Stimulated activated CD8-positive, alpha-beta memory T cell treated with anti-CD3 and anti-CD28 coated beads, Interleukin-7, amount 100 ng/mL, for 1 hour (primary cell): ENCODE data around the gene RPS6KA6.
"Not testable (repeated sequence)": the region's sequence is repeated elsewhere in the genome, so short reads cannot be mapped to it uniquely, and the experiment has no call there.

ENCODE experiments used
- DNase-seq, 2 donors: peaks; one replicate each; pipeline ENCODE4 v3.0.0-alpha.2; 2020; ENCODE audit warnings: low read depth in 2 of 2

Gene RPS6KA6

DNA sequence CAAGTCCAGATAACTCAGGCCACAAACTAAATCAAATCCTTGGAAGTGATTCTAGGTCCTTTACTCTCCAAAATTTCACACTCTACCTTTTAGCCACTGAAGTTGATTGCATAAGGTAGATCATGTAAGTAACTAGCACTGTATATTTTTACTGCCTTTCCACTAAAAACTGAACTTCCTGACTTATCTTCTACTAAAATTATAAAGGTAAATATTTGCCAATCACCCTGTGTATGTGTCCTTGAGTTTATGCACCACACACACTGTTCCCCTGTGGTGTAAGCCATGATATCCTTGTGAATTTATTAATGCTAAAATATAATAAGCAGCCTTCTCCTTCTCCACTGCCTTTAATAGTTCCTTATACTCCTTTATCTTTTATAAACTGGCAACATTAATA lies 25.6 kb downstream of the RPS6KA6 start:
- no peak for DNase-seq

DNA sequence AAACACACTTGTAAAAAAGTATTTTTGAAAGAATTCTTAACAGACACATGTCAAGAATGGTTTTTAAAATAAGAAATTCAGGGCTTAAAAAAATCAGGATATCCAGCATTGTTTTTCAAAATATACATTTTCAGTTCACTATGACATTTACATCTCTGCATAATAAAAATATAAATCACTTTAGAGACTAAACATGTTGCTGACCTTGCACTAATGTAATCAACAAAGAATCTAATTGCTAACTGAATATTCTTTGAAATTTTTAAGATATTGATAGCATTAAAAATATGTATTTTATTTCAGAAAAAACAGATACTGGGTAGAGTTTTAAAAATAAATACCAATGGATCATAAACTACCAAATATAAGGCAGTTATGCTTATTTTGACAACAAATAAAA lies 26.4 kb downstream of the RPS6KA6 start:
- DNase-seq: no peak

DNA sequence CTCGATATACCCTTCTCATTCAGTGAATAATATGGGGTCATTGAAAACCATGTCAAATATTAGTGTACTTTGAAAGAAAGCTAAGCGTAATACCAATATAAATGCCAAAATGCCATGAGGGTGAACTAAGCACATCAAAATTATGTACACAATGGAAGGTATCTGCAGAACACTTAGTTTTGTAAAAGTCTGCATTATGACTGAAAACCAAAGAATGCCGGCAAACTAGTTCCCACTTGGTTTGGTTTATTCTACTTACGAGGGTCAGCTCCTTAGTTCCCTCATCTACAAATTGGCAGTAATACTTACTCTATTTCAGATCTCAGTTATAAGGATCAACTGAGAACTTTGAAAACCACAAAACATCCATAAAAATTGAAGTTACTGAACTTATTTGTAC lies 27.3 kb downstream of the RPS6KA6 start:
- no peak for DNase-seq

DNA sequence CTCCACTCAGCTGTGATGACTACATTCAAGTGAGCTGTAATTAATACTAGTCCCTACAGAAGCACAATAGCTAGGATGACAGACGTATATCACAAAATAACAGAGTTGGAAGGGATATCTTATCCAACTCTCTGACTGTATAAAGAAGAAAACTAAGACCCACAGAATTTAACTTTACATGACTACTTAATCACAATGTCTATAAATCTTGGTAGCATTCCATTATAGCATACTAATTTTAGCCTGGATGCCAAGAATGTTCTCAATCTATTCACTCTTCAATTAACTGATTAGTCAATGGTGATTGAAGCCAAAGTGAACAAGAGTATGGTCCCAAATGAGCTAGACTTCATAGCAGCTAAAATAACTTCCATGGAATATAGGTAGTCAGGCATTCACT lies 31.2 kb downstream of the RPS6KA6 start:
- no peak for DNase-seq

DNA sequence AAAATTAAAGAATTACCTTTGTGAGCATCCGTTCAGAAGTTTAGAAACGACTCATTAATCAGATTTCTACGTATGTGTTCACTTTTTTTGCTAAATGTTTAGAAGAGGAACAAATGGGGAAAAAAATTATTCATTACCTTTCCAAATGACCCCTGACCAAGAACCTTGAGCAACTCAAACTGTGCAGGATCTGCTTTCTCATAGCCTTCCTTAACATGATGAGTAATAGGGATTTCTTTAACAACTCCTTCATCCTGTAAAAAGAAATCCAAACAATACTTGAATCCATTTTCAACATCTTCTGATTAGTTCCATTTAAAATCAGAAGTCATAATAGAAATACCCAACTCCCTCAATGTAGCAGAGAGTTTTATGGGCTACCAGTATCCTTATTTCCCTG lies 32.1 kb downstream of the RPS6KA6 start:
- no peak for DNase-seq

DNA sequence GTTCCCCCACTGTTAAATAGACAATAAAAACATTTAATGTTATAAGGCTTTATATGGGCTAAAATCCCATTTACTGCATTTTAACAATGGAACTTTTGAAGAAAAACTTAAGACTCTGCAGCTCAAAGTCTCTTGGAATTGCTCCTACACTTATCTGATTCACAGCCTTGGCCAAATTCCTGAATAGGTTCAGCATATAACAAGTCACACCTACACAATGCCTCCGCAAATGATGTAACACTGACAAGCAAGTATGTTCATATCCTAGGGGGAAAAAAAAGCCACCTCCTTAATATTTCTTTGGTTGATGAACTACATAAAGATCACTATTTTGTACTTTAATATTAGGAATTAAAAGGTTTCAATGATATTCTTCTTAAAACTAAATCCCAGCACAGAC lies 34.5 kb downstream of the RPS6KA6 start:
- no peak for DNase-seq

DNA sequence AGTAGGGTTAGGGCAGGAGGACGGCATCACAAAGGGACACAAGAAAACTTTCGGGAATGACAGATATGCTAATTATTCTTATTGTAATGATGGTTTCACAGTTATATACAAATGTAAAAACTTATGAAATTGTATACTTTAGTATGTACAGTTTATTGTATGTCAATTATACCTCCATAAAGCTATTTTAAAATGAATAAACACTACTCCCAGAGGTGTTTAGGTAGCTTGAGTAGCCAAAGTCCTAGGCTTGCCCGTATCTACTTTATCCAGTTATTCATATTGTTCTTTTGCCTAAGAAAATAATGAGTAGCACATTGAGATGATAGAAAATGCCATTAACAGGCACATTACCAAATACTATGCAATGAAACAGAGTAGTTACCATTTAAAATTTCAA lies 43.0 kb downstream of the RPS6KA6 start:
- no peak for DNase-seq

DNA sequence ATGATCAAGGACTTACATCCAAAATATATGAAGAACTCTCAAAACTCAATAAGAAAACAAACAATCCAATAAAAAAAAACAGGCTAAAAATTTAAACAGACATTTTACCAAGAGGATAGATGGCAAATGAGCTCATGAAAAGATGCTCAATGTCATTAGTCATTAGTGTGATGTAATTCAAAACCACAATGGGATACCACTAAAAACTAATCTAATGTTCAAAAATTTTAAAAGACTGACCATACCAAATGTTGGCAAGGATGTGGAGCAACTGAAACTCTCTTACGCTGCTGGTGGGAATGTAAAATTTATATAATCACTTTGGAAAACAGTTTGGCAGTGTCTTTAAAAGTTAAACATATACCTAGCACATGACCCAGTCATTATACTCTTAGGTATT lies 43.7 kb downstream of the RPS6KA6 start:
- DNase-seq: no peak

DNA sequence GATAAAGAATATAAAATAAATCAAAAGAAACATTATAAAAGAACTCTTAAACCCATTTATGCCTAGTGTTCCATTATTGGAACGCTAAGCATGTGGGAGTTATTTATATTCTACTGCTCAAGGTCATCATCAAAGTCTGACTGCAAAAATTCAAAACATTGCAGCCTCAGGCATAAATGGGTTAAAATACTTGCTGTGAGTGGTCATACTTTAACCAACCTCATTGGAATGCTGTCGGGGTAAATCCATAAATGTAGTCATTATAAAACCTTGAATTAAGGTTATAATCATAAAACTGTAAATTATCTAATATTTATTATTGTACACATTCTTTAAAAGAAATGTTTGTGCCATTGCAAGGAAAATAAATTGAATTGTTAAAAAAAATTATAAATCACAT lies 55.0 kb downstream of the RPS6KA6 start:
- no peak for DNase-seq

DNA sequence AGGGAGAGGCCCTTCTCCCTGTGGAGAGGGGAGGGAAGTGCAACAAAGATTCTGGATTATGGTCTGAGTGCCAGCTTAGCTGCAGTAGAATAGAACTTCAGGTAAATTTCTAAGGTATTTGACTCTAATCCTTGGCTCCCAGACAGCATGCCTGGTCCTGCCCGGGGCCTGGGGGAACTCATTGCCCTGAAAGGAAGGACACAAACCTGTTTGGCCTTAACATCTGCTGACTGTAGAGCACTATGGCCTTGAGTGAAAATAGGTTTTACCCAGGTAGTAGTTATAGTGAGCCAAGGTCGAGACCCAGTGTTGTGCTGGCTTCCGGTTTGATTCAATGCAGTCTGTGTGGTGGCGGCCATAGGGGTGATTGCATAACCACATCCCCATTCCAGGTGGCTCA lies 64.4 kb downstream of the RPS6KA6 start:
- DNase-seq: no peak

DNA sequence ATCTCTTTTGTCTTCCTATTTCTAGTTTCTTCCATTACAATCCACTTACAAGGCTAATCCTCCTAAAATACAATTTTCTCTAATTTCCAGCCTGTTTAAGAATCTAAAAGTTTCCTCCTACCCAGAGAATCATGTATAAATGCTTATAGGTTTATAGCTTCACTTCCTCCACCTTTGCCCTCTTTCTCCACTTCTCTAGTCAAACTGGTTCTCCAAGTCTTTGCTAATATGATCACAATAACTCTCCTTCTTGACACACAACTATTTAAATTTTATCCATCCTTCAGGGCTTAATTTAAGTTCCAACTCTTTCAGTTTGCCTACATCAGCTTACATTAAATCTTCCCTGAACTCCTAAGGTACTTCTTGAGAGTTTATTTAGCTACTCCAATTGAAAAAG lies 69.2 kb downstream of the RPS6KA6 start:
- DNase-seq: no peak

DNA sequence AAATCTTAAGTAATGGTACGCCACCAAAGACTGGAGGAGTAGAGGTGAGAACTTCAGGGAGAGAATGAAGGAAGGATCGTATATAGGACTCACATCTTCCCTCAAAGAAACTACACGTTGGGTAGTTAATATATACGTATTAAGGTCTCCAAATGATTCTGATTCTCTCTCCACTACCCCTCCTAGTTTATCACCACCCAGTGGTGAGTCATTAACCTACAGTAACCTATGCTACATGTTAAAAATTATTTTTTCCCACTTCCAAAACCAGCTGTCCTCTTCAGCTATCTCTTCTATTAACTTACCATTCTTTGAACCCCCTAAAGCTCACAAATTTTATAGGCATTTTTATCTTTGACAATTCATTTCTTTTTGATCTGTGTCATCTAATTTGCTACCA lies 69.7 kb downstream of the RPS6KA6 start:
- no peak for DNase-seq

DNA sequence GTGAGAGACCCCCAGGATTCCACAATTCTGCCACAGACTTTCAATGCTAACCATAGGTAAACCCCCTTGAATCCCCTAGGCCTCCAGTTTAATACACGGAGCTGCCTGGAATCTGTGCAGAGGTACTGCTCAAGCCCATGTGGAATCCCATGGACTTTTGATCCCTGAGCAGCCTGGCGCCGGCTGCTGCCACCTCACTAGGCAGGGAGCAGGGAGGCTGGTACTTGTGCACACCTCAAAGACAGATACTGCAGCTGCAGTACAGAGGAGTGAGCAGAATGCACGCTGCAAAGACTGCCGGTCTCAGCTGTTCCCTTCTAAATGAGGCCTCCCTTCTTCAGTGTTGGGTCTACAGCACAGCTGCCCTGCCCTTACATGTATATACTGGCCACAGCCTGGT lies 79.4 kb downstream of the RPS6KA6 start:
- DNase-seq: no peak

DNA sequence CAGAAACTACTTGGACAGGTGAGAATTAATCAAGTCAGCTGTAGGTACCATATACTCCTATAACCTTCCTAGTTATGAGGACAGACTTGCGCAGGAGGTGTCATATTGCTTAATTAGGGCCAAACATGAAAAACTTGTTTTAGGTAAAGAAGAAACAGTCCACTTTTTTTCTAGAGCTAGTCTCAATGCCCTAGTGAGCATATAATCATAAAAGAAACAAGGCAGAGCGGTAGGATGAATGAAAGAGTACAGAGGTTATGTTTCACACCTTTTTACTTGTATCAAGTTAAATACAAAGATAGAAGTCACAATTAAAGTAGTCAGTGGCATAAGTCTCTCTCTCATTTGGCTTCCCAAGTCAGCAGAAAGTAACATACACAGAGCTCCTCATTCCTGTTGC lies 88.9 kb downstream of the RPS6KA6 start:
- DNase-seq: no peak

DNA sequence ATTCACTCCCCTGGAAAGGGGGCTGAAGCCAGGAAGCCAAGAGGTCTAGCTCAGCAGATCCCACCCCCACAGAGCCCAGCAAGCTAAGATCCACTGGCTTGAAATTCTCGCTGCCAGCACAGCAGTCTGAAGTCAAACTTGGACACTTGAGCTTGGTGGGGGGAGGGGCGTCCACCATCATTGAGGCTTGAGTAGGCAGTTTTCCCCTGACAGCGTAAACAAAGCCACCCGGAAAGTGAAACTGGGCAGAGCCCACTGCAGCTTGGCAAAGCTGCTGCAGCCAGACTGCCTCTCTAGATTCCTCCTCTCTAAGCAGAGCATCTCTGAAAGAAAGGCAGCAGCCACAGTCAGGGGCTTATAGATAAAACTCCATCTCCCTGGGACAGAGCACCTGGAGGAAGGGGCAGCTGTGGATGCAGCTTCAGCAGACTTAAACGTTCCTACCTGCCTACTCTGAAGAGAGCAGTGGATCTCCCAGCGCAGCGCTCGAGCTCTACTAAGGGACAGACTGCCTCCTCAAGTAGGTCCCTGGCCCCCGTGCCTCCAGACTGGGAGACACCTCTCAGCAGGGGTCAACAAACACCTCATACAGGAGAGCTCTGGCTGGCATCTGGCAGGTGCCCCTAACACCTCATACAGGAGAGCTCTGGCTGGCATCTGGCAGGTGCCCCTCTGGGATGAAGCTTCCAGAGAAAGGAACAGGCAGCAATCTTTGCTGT lies 108.4 kb downstream of the RPS6KA6 start:
- not testable (repeated sequence) for DNase-seq

DNA sequence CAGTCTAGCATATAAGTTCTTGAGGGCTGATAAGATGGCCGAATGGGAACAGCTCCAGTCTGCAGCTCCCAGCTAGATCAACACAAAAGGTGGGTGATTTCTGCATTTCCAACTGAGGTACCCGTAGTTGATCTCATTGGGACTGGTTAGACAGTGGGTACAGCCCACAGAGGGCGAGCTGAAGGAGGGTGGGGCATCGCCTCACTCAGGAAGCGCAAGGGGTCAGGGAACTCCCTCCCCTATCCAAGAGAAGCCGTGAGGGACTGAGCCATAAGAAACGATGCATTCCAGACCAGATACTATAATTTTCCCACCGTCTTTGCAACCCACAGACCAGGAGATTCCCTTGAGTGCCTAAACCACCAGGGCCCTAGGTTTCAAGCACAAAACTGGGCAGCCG lies 109.0 kb downstream of the RPS6KA6 start:
- DNase-seq: no peak

DNA sequence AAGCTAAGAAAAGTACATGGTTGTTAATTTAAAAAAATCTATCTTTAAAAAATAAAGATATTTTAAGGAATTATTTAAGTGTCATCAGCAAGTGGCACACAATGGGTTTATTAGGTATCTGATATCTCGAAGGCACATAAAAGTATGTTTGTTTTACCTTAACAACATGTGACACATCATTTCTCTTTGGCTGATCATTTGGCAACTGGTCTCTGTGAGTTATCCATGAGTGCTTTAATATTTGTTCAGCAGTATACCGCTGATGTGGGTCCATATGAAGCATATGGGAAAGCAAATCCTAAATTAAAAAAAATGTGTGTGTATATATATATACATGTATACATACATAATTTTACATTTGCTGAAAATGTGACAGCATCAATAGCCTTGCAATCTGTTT lies 123.2 kb downstream of the RPS6KA6 start:
- no peak for DNase-seq

DNA sequence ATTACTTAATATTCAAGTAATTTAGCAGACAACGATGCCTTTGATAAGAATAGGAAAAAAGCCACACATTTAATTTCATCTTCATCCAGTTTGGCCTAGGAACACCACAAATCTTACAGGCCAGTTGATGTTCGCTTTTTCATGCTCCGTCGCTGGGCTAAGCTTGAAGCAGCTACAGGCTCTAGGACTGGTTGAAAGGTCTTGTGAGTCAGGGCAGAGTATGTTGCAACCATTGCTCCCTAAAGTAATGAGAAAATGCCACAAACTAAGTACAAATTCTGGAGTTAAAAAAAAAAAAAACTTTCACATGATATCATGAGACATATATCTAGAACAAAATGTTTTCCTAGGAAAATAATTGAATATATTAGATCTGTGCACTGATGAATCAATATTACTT lies 123.8 kb downstream of the RPS6KA6 start:
- DNase-seq: no peak

DNA sequence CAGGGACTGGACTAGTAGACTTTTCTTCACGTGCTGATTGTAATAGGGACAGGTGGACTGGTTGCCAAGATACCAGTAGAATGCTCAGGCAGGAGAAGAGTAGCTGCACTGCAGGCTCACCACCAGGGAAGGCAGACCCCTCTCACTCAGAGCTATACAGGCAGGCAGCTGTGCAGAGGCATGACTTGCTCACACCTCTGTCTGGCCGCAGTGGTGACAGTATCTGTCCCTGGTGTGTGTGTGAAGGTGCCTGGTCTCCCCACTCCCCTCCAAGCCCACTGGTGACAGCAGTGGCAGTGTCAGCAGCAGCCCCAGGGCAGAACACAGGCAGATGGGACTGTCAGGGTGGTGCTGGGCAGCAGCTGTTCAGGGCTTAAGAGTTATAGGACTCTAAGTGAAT lies 140.7 kb downstream of the RPS6KA6 start:
- DNase-seq: no peak

DNA sequence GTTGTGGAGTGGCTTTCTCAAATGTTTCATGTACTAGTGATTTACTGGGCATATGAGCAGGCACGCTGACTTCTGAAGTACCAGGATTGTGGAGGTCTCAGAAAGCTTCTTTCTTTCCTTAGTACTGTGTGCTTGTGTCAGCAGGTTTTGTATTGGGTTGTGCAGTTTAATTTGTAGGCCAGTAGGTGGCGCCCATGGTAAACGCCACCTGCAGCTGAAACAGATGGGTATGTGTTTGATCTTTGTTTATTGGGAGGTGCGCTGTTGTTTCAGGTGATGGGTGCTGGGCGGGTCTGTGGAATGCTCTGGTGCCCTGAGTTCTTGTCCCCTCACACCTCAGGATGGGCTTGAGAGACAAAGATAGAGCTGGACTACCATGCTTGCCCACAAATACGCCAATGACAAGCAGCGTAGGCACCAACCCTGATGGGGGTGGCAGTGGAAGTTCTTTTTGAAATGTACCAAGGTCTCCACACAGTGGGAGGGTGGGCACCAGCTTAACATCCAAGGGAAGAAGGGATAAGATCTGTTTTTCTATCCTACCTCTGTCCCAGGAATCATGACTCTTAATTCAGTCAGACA lies 141.5 kb downstream of the RPS6KA6 start:
- DNase-seq: no peak

DNA sequence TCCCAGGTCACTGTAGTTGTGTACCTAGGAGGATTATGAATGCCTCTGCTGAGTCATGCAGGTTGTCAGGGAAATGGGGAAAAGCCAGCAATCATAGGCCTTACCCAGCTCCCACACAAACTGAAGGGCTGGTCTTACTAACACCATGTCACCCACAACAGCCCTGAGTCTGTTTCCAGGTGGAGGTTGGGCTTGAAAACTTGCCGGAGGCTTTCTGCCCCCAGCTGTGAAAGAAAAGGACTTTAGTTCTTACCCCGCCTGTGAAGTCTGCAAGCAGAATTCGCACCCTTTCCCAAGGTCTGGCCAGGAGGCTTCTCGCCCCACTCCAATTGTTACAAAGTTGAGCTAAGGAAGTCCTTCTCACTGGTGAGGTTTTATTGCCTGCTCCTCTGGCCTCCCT lies 143.9 kb downstream of the RPS6KA6 start:
- DNase-seq: no peak
